COR-L47 (cell line): ENCODE data around the gene PNLIPRP1.

Experiments
- DNase-seq: peaks from one replicate; lab custom pipeline; 2025; lab: John Stamatoyannopoulos, UW

The PNLIPRP1 gene

DNA sequence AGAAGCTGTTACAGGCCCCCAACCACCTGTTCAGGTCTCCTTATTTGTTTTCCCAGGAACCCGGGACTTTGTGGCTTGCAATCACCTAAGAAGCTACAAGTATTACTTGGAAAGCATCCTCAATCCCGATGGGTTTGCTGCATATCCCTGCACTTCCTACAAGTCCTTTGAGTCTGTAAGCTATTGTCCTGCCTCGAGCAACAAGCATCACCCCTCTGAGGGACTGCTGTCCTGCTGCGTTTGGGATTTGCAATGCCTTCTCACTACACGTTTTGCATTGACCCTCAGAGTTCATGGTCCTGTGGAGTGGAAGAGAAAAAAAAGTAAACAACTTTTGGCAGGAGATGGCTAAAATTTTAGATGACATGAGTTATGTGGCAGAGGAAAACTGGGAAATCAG, 9.2 kb downstream of the PNLIPRP1 start:
- DNase-seq = no peak

- no peak for DNase-seq
Observed at GRCh38 chr10:116602648-116603400, 12.1 kb downstream of the PNLIPRP1 start.

- DNase-seq = no peak
Observed at GRCh38 chr10:116606061-116606483, 15.3 kb downstream of the PNLIPRP1 start.

GRCh38 chr10:116607336-116607735, 16.6 kb downstream of the PNLIPRP1 start:
- DNase-seq = no peak

DNA sequence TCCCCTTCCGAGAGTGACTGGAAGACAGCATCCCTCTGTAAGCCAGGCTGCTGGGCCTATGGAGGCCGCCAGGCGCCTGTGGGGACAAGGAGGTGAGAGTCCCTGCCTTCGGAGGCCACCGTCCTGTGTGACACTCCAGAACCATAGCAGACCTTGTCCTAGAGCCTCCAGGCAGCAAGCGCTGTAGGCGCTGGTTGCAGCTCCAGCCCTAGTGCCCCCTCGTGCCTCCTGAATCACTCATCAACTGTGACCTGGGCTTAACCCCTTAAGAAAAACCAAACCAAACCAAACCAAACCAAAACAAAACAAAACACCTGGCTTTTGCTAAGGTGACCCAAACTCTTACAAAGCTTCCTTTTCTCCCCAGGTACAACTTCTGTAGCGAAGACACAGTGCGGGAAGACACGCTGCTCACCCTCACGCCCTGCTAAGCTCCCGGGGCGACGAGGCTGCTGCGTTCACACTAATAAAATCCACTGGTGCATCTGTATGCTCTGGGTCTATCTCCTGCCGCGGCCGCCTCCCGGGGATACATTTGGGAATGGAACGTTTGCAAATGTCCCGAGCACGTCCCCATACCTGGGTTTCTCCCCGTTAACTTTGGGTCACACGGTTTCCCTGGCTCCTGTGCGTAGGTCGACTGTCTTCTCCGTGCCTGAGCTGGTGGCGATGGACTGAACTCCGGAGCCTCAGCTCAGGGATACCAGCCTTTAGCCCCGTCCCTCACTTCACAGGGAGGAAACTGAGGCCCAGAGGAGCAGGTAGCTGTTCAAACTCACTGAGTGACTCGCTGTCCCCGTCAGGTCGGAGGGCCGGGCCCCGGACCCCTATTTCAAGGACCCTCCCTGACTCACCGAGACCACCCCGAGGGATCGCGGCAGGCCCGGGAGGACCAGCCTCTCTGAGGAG, 18.2 kb downstream of the PNLIPRP1 start:
- no peak for DNase-seq

GRCh38 chr10:116610443-116611152, 19.8 kb downstream of the PNLIPRP1 start:
- DNase-seq = no peak

DNA sequence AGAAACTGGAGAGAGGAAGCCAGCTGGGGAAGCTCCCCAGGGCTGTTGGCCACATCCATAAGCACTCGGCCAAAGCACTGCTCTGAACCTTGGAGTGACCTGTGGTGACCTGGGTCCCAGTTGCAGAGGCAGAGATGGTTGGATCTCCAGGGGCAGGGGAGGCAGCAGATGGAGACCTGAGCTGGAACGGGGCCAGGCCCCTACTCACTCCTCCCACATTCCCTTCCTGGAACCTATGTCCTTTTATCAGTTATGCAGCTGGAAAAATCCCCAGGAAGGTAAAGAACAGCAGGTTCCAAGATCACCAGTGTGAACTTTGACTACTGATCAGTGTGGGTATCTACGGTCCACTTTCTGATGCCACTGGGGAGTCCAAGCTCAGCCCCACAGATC, 20.4 kb downstream of the PNLIPRP1 start:
- no peak for DNase-seq

DNA sequence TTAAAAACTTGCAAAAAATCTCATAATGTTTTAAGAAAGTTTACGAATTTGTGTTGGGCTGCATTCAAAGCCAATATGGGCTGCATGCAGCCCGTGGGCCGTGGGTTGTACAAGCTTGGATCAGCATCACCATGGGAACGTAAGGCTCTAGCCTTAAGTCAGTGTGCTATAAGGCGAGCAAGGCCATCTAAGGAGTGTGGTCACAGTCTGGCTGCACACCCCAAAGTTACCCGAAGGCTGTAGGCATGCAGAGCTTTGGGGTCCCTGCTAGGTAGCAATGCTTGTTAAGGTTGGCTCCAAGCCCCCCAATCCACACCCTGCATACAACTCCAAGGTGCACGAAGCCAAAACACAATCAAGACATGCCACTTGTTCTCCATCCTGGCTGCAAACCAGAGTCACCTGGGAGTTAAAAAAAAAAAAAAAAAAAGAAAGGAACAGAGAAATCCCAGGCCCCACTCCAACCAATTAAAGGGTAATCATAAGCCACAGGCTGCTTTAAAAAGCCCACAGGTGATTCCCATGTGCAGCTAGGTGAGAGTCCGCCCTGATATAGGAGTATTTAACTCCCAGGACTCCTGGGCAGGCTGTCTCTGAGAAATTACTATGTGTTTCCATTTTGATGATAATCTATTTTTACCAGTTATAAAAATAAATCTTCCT, 21.5 kb downstream of the PNLIPRP1 start:
- no peak for DNase-seq

GRCh38 chr10:116613471-116613870, 22.7 kb downstream of the PNLIPRP1 start:
- DNase-seq = no peak

- DNase-seq = no peak
Observed at GRCh38 chr10:116614796-116615195, 24.0 kb downstream of the PNLIPRP1 start.

DNA sequence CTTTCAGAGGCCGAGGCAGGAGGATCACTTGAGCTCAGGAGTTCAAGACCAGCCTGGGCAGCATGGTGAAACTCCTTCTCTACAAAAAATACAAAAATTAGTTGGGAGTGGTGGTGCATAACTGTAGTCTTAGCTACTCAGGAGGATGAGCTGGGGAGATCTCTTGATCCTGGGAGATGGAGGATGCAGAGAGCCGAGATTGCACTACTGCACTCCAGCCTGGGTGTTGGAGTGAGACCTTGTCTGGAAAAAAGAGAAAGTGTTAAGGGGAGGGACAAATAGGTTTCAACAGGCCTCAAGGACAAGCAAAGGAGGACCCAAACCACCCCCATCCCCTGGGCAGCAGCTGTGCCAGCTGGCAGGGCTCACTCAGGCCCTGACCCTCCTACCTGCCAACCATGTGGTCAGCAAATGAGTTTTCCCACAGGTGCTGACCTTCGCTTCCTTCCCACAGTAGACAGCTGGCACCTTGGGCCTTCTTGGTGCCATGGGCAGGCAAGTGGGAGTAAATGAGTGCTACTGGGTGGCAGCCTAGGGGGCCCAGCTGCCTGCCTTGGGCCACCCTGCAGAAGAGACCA, 24.5 kb downstream of the PNLIPRP1 start:
- no peak for DNase-seq

DNA sequence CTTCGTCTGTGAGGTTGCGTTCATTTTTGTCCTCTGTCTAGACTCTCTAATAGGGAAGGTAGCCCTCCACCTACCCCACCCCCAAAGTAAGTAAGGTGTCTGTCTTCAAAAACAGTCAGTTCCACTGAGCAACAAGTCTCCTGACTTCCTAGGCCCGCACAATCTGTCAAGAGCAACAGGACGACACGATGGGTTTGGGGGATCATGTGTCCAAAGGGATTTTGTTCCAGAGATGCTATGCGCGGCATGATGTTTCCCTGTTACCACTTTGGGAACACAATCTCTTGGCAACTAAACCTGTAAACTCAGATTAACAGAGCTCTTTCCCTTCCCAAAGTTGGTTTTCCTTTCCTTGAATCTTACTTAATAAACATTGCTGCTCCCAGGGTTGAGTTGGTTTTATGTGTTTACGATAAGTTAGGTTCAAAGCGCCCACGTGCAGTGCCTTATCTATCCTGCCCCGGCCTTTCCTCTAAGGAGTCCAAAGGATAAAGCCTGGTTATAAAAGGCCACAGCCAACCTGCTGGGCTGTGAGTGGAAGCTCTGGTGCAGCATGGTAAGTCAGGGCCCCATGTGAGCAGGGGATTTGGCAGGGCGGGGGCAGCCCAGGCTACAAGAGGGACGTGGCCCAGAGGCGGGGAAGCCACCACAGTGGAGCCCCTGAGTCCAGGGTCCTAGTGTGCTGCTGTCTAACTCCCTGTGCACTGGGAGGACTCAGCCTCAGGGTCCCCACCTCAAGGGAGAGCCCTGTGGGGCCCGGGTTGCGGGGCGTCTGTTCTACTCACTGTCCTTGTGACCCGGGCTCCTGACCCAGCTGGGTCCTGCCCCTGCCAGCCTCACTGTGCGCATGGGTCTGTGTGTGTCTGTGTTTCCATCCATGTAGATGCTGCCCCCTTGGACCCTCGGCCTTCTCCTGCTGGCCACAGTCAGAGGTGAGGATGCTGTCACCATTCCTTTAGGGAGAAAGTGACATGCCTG, 30.0 kb downstream of the PNLIPRP1 start, which contains the start of gene PNLIPRP2:
TSS of gene PNLIPRP2 (plus strand) at position 531 of the 978 bp plus-strand sequence.
- DNase-seq = no peak

DNA sequence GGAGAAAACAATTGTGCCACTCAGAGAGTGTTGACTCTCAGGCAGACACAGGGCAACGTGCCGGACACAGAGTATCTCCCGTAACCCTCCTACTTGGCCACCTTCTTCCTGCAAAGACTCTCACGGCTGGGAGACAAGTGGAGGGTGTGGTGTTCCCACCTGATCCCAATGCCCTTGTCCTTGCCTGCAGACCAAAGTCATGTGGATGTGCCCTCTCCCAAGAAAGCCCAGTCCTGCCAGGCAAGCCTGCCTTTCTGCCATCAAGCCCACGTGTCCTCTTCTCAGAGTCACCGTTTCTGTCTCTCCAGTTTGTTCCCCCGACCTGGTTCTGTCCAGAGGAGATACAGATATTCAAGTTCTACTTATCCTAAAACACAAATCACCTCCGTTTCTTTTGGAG, 30.7 kb downstream of the PNLIPRP1 start:
- DNase-seq = no peak

- no peak for DNase-seq
Observed at GRCh38 chr10:116621934-116622655, 31.3 kb downstream of the PNLIPRP1 start.

DNA sequence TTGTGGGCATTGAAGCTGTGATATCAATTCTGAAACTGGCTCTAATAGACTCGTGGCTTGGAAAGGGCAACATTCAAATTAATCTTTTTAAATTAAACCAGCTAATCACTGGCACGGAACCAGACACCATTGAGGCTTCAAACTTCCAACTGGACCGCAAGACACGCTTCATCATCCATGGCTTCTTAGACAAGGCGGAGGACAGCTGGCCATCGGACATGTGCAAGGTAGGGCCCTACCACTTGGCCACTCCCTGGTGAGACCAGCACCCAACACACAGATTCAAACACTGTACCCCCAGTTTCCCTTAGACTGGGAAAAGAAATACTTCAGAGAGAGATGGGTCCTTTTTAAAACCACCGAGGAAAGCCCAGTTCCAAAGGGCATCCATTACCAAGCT, 35.1 kb downstream of the PNLIPRP1 start:
- no peak for DNase-seq

DNA sequence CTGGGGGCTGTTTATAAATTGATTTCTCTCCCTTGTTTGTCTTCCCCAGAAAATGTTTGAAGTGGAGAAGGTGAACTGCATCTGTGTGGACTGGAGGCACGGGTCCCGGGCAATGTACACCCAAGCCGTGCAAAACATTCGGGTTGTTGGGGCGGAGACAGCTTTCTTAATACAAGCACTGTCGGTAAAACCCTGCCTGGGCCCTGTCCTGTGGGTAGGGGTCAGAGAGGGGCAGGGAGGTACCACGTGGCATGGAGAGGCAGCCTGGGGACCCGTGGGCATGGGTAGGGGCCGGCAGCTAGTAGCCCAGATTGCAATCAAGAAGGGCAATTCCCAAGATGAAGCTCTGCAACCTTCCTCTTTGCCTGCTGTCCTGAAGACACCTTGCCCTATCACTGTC, 36.1 kb downstream of the PNLIPRP1 start:
- DNase-seq = no peak

DNA sequence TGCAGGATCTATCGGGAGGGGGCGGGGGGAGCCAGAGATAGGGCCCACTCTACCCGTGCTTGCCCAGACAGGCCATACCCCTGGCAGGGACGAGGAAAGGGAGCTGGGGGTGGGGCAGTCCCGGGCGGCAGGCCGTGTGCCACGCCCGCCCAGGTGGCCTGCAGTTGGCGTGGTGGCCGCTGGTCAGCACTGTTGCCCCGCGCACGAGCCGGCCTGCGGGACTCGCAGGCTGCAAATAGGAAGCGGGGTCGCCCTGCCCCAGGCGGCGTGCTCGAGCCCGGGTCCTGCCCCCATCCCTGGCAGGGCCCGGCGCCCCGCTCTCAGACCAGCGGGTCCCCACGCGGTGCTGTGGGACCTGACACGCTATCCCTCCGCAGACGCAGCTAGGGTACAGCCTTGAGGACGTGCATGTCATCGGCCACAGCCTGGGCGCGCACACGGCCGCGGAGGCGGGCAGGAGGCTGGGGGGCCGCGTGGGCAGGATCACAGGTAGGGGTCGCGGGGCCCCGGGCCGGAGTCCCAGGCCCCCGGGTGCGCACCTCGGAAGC, 36.7 kb downstream of the PNLIPRP1 start:
- DNase-seq = no peak

- DNase-seq = no peak
Observed at GRCh38 chr10:116629340-116629739, 38.6 kb downstream of the PNLIPRP1 start.

GRCh38 chr10:116630020-116630419, 39.3 kb downstream of the PNLIPRP1 start:
- no peak for DNase-seq
